ENCODE measurements around the gene SYP.

The SYP gene

GRCh38 chrX:49226946-49227345 lies 27.0 kb upstream of the SYP start:
- no peak overlapping the region for H3K4me3 ChIP-seq (ENCODE audit: control insufficient read depth, low read depth, low read length)
- no peak for TF ChIP-seq CTCF (IDR thresholded peaks at IDR 0.05; ENCODE audit: control insufficient read depth, insufficient read depth, low read depth, low read length, missing control alignments)
- no peak for DNase-seq (ENCODE audit: low read depth)

DNA sequence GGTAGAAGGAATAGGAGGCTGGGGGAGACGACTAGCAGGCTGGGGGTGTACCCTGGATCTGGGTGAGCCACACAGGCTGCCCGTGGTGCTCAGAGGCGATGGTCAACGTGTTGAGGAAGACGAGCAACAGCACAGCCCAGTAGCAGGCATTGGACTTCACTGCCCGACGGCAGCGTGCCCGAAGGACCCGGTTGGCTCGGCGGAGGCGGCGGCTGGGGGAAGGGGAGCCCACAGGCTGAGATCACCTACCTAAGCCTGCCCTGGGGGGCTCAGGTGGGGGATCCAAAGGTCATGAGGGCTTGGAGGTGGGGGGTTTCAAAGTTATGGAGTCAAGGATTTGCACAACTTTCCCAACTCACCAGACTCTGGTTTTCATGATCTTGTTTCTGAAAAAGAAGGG lies 25.9 kb upstream of the SYP start:
- no peak overlapping the region for H3K4me3 ChIP-seq (ENCODE audit: control insufficient read depth, low read depth, low read length)
- DNase-seq (ENCODE audit: low read depth), result no peak
- TF ChIP-seq CTCF (IDR thresholded peaks at IDR 0.05; ENCODE audit: control insufficient read depth, insufficient read depth, low read depth, low read length, missing control alignments), result no peak

DNA sequence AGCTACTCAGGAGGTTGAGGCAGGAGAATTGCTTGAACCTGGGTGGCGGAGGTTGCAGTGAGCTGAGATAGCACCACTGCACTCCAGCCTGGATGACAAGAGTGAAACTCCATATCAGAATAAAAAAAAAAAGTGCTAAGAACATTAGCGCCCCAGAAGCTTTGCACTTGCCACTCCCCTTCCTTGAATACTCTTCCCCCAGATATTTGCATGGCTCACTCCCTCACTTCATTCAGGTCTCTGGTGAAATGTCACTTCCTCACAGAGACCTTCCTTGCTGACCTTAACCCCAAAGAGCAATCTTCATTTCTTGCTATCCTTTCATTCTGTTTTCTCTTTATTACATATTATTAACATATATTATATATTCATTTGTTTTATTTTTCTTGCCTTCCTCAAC lies 21.9 kb upstream of the SYP start:
- no peak overlapping the region for H3K4me3 ChIP-seq (ENCODE audit: control insufficient read depth, low read depth, low read length)
- DNase-seq (ENCODE audit: low read depth), result no peak
- TF ChIP-seq CTCF (IDR thresholded peaks at IDR 0.05; ENCODE audit: control insufficient read depth, insufficient read depth, low read depth, low read length, missing control alignments), result no peak

DNA sequence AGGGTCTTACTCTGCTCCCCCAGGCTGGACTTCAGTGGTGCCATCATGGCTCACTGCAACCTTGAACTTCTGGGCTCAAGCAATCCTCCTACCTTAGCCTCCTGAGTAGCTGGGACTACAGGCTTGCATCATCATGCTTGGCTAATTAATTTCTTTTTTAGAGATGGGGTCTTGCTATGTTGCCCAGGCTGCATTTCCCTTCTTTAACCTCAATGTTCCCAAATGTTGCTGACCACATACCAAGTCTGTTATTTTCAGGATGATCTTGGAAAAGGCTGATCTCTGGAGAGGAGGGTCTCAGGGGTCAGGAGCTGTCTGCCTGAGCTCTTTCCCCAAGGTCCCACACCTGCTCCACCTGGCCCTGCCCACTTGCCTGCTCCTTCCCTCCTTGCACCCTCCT lies 20.1 kb upstream of the SYP start:
- no peak overlapping the region for H3K4me3 ChIP-seq (ENCODE audit: control insufficient read depth, low read depth, low read length)
- DNase-seq (ENCODE audit: low read depth), result no peak
- no peak for TF ChIP-seq CTCF (IDR thresholded peaks at IDR 0.05; ENCODE audit: control insufficient read depth, insufficient read depth, low read depth, low read length, missing control alignments)

DNA sequence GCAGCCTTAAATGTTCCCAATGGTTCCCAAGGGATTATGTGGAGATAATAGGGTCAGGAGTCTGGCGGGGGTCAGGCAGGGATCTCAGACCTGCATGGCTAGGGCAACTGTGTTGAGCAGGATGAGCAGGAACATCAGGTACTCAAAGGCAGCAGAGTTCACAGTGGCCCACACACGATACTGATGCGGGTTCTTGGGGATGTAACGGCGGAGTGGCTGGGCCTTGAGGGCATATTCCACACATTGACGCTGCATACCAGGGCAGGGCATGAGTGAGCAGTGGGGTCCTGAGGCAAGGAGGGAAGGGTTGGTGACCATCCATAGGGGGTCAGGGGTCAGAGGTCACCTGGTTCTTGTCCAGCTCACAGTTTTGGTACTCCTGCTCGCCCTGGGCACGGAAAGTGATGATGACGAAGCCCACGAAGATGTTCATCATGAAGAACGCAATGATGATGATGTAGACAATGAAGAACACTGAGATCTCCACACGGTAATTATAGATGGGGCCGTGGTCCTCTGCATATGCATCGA lies 15.1 kb upstream of the SYP start:
- H3K4me3 ChIP-seq (ENCODE audit: control insufficient read depth, low read depth, low read length), result no peak overlapping the region
- no peak for TF ChIP-seq CTCF (IDR thresholded peaks at IDR 0.05; ENCODE audit: control insufficient read depth, insufficient read depth, low read depth, low read length, missing control alignments)

GRCh38 chrX:49214416-49214815 lies 14.4 kb upstream of the SYP start:
- DNase-seq (ENCODE audit: low read depth), result no peak
- H3K4me3 ChIP-seq (ENCODE audit: control insufficient read depth, low read depth, low read length), result no peak overlapping the region
- TF ChIP-seq CTCF (IDR thresholded peaks at IDR 0.05; ENCODE audit: control insufficient read depth, insufficient read depth, low read depth, low read length, missing control alignments), result no peak

More for the DNA sequence above, 15.1 kb upstream of the SYP start:
- DNase-seq (ENCODE audit: low read depth), result no peak

DNA sequence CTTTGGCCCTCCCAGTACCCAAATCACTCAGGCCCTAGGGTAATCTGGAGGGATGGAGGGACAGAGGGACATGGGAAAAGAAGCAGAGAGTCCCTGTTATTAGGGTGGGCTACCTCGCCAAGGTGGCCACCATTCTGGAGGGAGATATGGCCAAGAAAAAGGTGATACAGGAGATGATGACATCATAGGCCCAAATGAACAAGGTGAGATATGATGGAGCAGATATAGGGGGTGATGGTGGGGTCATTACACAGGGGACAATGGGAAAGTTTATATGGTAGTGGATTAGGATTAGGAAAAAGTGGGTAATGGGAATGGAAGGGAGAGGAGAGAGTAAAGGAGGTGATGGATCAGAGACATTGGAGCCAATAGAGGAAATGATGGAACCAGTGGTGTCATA lies 12.9 kb upstream of the SYP start:
- H3K4me3 ChIP-seq (ENCODE audit: control insufficient read depth, low read depth, low read length), result no peak overlapping the region
- TF ChIP-seq CTCF (IDR thresholded peaks at IDR 0.05; ENCODE audit: control insufficient read depth, insufficient read depth, low read depth, low read length, missing control alignments), result no peak
- no peak for DNase-seq (ENCODE audit: low read depth)
